ENCODE data around the gene ZNRF3. TPM values are rescaled to one million over a fixed set of nuclear protein-coding genes. Genes with fewer than 3 reads are reported as not detected.
A peak's percentile ranks its signal among the peaks of the same experiment; 100 is the strongest.

Gene ZNRF3
- total RNA-seq, 4 donors from 2014 or later = 10.4 to 18.0 (median 14.2) TPM

GRCh38 chr22:28917747-28918549 is 34.6 kb downstream of the ZNRF3 start:
- intact Hi-C loops (cut with DNase I) = loop anchor here (10.0 kb wide), 1 partner anchor 117 kb away; no protein-coding TSS in a partner anchor
- TF ChIP-seq POLR2A (IDR thresholded peaks at IDR 0.05) = no peak
- peak in 1 of 6 experiments; percentile 29 for TF ChIP-seq CTCF (IDR thresholded peaks at IDR 0.05)
- H3K36me3 ChIP-seq = no peaks in the 10 kb centered on the region
- H3K27ac ChIP-seq = peak overlapping the region; percentile 85 to 94 (median 89)
- H3K27me3 ChIP-seq = no peaks in the 10 kb centered on the region
- peak; percentile 72 to 76 for DNase-seq
- no peak overlapping the region for H3K4me3 ChIP-seq (replicated peaks in 1 of 3)
- 22 to 23% methylated on average over 10 to 12 of the region's 12 CpGs for WGBS, 2 donors
- H3K9me3 ChIP-seq = no peaks in the 10 kb centered on the region
- H3K4me1 ChIP-seq = peaks cover 44 to 64% of the 10 kb centered on the region in 2 donors

- Histone ChIP-seq H3K4me3 (replicated peaks in 1 of 3) (no peak overlapping the region), H3K27me3 (no peaks in the 10 kb centered on the region), H3K4me1 (peaks cover 50 to 70% of the 10 kb centered on the region in 2 donors), H3K27ac (peak overlapping the region; percentile 85 to 94 (median 89)), H3K36me3 (no peaks in the 10 kb centered on the region), H3K9me3 (no peaks in the 10 kb centered on the region)
- TF ChIP-seq POLR2A (IDR thresholded peaks at IDR 0.05) = no peak
- DNase-seq = peak; percentile 35 to 39
- intact Hi-C loops (cut with DNase I) = loop anchor here (10.0 kb wide), 1 partner anchor 116 kb away; no protein-coding TSS in a partner anchor
- 19 to 26% methylated on average over 6 of the region's 6 CpGs for WGBS, 2 donors
Measured at GRCh38 chr22:28918550-28919271, 35.3 kb downstream of the ZNRF3 start.

- no peaks in the 10 kb centered on the region for H3K36me3 ChIP-seq
- no peak overlapping the region for H3K4me3 ChIP-seq (replicated peaks in 1 of 3)
- no peaks in the 10 kb centered on the region for H3K27me3 ChIP-seq
- H3K4me1 ChIP-seq = peaks cover 61 to 81% of the 10 kb centered on the region in 2 donors
- H3K27ac ChIP-seq = peak overlapping the region; percentile 31 to 78 (median 70)
- intact Hi-C loops (cut with DNase I) = no loop called here
- no peak for DNase-seq
- no peaks in the 10 kb centered on the region for H3K9me3 ChIP-seq
- 66 to 75% methylated on average over 7 of the region's 7 CpGs for WGBS, 2 donors
- TF ChIP-seq POLR2A (IDR thresholded peaks at IDR 0.05) (no peak), CTCF (IDR thresholded peaks at IDR 0.05) (no peak)
Measured at GRCh38 chr22:28920757-28921584, 37.6 kb downstream of the ZNRF3 start.

GRCh38 chr22:28921585-28921879 is 38.2 kb downstream of the ZNRF3 start:
- TF ChIP-seq CTCF (IDR thresholded peaks at IDR 0.05) (no peak), POLR2A (IDR thresholded peaks at IDR 0.05) (no peak)

GRCh38 chr22:28922540-28923244 is 39.3 kb downstream of the ZNRF3 start:
- WGBS, 2 donors = 54 to 66% methylated on average over 8 of the region's 8 CpGs
- TF ChIP-seq POLR2A (IDR thresholded peaks at IDR 0.05) (no peak), CTCF (IDR thresholded peaks at IDR 0.05) (no peak)
- no peaks in the 10 kb centered on the region for H3K27me3 ChIP-seq
- H3K36me3 ChIP-seq = no peaks in the 10 kb centered on the region
- H3K27ac ChIP-seq = peak overlapping the region; percentile 23 to 81 (median 78)
- no peaks in the 10 kb centered on the region for H3K9me3 ChIP-seq
- H3K4me1 ChIP-seq = peaks cover 47 to 76% of the 10 kb centered on the region in 2 donors
- DNase-seq = no peak
- intact Hi-C loops (cut with DNase I) = no loop called here
- H3K4me3 ChIP-seq (replicated peaks in 1 of 3) = no peak overlapping the region

More at GRCh38 chr22:28921585-28921879, 38.2 kb downstream of the ZNRF3 start:
- Histone ChIP-seq H3K27ac (peak overlapping the region; percentile 31 to 78 (median 70)), H3K36me3 (no peaks in the 10 kb centered on the region), H3K9me3 (no peaks in the 10 kb centered on the region), H3K4me1 (peaks cover 59 to 76% of the 10 kb centered on the region in 2 donors), H3K4me3 (replicated peaks in 1 of 3) (no peak overlapping the region), H3K27me3 (no peaks in the 10 kb centered on the region)
- intact Hi-C loops (cut with DNase I) = no loop called here
- 83 to 85% methylated on average over 1 of the region's 1 CpG for WGBS, 2 donors
- no peak for DNase-seq
